ENCODE data around the gene DGKG. TPM values are rescaled to one million over a fixed set of nuclear protein-coding genes. Genes with fewer than 3 reads are reported as not detected.
A peak's percentile ranks its signal among the peaks of the same experiment; 100 is the strongest.

The DGKG gene
- total RNA-seq, 1 donor from 2014 or later, result 4.7 TPM

- no peaks in the 10 kb centered on the region for H3K27me3 ChIP-seq
Measured at GRCh38 chr3:186221760-186222378, 140.2 kb downstream of the DGKG start.

GRCh38 chr3:186220911-186221645, 141.0 kb downstream of the DGKG start:
- no peaks in the 10 kb centered on the region for H3K9me3 ChIP-seq
- H3K4me3 ChIP-seq, result no peak overlapping the region
- DNase-seq (no peak), ATAC-seq (peak; percentile 49)
- H3K4me1 ChIP-seq, result peaks cover 4% of the 10 kb centered on the region
- no peak overlapping the region for H3K27ac ChIP-seq
- no peaks in the 10 kb centered on the region for H3K27me3 ChIP-seq
- intact Hi-C loops (cut with DNase I), result no loop called here
- H3K36me3 ChIP-seq, result no peaks in the 10 kb centered on the region
- no peak for TF ChIP-seq CTCF (IDR thresholded peaks at IDR 0.05)

More at GRCh38 chr3:186221760-186222378, 140.2 kb downstream of the DGKG start:
- no peaks in the 10 kb centered on the region for H3K36me3 ChIP-seq
- no peaks in the 10 kb centered on the region for H3K9me3 ChIP-seq
- no peak overlapping the region for H3K27ac ChIP-seq
- peaks cover 4% of the 10 kb centered on the region for H3K4me1 ChIP-seq
- TF ChIP-seq CTCF (IDR thresholded peaks at IDR 0.05), result no peak
- intact Hi-C loops (cut with DNase I), result no loop called here
- ATAC-seq (no peak), DNase-seq (no peak)
- H3K4me3 ChIP-seq, result no peak overlapping the region

DNA sequence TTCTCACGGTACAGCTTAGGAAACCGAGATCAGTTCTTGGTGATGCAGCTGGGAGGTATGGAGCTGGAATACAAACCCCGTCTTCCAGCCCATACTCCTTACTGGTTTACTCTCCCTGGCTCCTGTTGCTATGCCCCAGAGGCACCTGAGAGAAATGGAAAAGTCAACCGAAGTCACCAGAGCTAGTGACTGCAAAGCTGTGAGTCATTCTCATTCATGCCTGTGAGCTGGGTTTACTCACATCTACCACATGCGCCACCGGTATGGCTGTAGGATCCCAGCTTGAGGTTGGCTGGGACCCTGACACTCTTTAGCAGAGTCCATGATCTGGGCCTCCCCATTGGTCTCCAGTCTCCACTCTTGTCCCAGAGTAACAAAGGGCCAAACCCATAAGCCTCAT, 141.7 kb downstream of the DGKG start:
- H3K4me1 ChIP-seq, result peaks cover 4% of the 10 kb centered on the region
- TF ChIP-seq CTCF (IDR thresholded peaks at IDR 0.05), result no peak
- no peaks in the 10 kb centered on the region for H3K36me3 ChIP-seq
- no peak for DNase-seq
- ATAC-seq, result no peak
- no peak overlapping the region for H3K27ac ChIP-seq
- no peaks in the 10 kb centered on the region for H3K9me3 ChIP-seq
- H3K27me3 ChIP-seq, result no peaks in the 10 kb centered on the region
- no peak overlapping the region for H3K4me3 ChIP-seq
- intact Hi-C loops (cut with DNase I), result no loop called here

GRCh38 chr3:186219211-186219638, 142.8 kb downstream of the DGKG start:
- Histone ChIP-seq H3K4me3 (no peak overlapping the region), H3K27me3 (no peaks in the 10 kb centered on the region), H3K4me1 (peaks cover 4% of the 10 kb centered on the region), H3K27ac (no peak overlapping the region), H3K9me3 (no peaks in the 10 kb centered on the region), H3K36me3 (no peaks in the 10 kb centered on the region)
- no peak for ATAC-seq
- no peak for TF ChIP-seq CTCF (IDR thresholded peaks at IDR 0.05)
- DNase-seq, result no peak
- intact Hi-C loops (cut with DNase I), result no loop called here

DNA sequence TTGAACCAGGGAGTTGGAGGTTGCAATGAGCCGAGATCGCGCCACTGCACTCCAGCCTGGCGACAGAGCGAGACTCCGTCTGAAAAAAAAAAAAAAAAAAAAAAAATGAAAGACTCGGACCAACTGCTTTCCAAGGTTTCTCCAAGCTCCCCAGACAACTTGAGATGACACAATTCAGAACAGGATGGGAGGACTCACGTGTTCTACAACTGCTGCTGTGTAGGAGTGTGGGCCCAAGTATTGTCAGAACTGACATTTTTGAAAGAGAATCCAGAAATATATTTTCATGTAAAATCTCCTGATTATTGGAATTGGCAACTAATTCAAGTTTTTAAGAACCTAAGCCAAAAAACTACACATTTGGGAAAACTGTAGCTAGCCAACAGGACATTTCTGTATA, 143.6 kb downstream of the DGKG start:
- no peak for DNase-seq
- Histone ChIP-seq H3K4me1 (peaks cover 4% of the 10 kb centered on the region), H3K27me3 (no peaks in the 10 kb centered on the region), H3K9me3 (no peaks in the 10 kb centered on the region), H3K36me3 (no peaks in the 10 kb centered on the region), H3K4me3 (no peak overlapping the region), H3K27ac (no peak overlapping the region)
- no peak for ATAC-seq
- TF ChIP-seq CTCF (IDR thresholded peaks at IDR 0.05), result no peak
- intact Hi-C loops (cut with DNase I), result no loop called here
